Esophagus muscularis mucosa (tissue), 3 donors: ENCODE results near the gene HDGFL3.

Experiments
- CTCF ChIP-seq, 3 experiments: fragments of 200-600 bp in 2 of 3; fragments of 450-650 bp in 1 of 3; sonication (generic) in 2 of 3; IDR thresholded peaks; one replicate each; pipeline ENCODE4 v1.5.1; 2017 to 2019; ENCODE audit warnings: antibody characterized with exemption in 3 of 3, mild to moderate bottlenecking in 2 of 3, moderate library complexity in 1 of 3
- POLR2A ChIP-seq: fragments of 450-650 bp; IDR thresholded peaks from one replicate; pipeline ENCODE4 v1.6.1; 2017; ENCODE audit warnings: antibody characterized with exemption, moderate library complexity, mild to moderate bottlenecking, low read depth

- no peak for TF ChIP-seq CTCF (IDR thresholded peaks at IDR 0.05)
- no peak for TF ChIP-seq POLR2A
Measured at GRCh38 chr15:83210619-83211018, 3.0 kb upstream of the HDGFL3 start.
